Chondrocyte (in vitro differentiated cells): ENCODE results near the gene QPCT. TPM values are rescaled to one million over a fixed set of nuclear protein-coding genes. Genes with fewer than 3 reads are reported as not detected.

Source experiments
- DNase-seq: peaks from one replicate; pipeline ENCODE4 v3.0.0; 2021; ENCODE audit warnings: mixed read lengths, low spot score
- H3K27ac Mint-ChIP-seq: one replicate; pipeline ENCODE4 v1.8.0; 2021; ENCODE audit warnings: mild to moderate bottlenecking, moderate library complexity, mixed read lengths; ENCODE audit not compliant: unreplicated experiment
- H3K27me3 Mint-ChIP-seq: 2 replicates; pipeline ENCODE4 v1.8.0; 2021; ENCODE audit warnings: low read depth, mixed read lengths
- H3K36me3 Mint-ChIP-seq: 2 replicates; pipeline ENCODE4 v1.8.0; 2021; ENCODE audit warnings: low read depth, mixed read lengths
- H3K4me1 Mint-ChIP-seq: 2 replicates; pipeline ENCODE4 v1.8.0; 2021; ENCODE audit warnings: low read depth, mild to moderate bottlenecking, mixed read lengths
- H3K4me3 Mint-ChIP-seq: one replicate; pipeline ENCODE4 v1.8.0; 2021; ENCODE audit warnings: mild to moderate bottlenecking, moderate library complexity, mixed read lengths; ENCODE audit not compliant: unreplicated experiment
- H3K9me3 Mint-ChIP-seq: 2 replicates; pipeline ENCODE4 v1.8.0; 2021; ENCODE audit warnings: low read depth, mixed read lengths
- CTCF ChIP-seq: fragments of 200-600 bp; sonication (generic); IDR thresholded peaks from 2 replicates; pipeline ENCODE4 v1.5.0; 2021; ENCODE audit warnings: antibody characterized with exemption, mild to moderate bottlenecking, moderate library complexity
- total RNA-seq: library from RNA; stranded (reverse); gene quantifications from 3 replicates; pipeline ENCODE4 v1.2.1, GENCODE V29; 2021

QPCT gene
- total RNA-seq, 1 donor from 2014 or later = 0.67 TPM

DNA sequence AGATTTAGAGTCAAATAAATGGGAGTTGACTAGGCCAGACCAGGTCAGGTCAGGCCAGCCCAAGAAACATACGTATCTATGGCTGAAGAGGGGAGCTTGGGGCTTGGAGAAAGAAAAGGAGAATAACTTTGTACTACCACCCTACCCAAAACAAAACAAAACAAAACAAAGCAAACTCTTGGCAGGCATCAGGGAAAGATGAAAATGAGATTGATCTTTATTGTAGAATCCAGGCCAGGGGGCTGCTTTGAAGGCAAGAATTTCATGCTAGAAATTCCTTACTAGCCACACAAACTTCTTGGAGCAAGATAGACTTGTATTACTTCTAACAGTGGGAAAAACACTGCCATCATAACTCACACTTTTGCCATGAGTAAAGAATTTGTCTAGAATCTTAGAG is 26.2 kb downstream of the QPCT start:
- H3K4me3 Mint-ChIP-seq = no peak overlapping the region
- H3K27me3 Mint-ChIP-seq = no peaks in the 10 kb centered on the region
- H3K27ac Mint-ChIP-seq = no peak overlapping the region
- peaks cover 9% of the 10 kb centered on the region for H3K4me1 Mint-ChIP-seq
- DNase-seq = no peak
- TF ChIP-seq CTCF = no peak
- no peaks in the 10 kb centered on the region for H3K9me3 Mint-ChIP-seq
- H3K36me3 Mint-ChIP-seq = no peaks in the 10 kb centered on the region

DNA sequence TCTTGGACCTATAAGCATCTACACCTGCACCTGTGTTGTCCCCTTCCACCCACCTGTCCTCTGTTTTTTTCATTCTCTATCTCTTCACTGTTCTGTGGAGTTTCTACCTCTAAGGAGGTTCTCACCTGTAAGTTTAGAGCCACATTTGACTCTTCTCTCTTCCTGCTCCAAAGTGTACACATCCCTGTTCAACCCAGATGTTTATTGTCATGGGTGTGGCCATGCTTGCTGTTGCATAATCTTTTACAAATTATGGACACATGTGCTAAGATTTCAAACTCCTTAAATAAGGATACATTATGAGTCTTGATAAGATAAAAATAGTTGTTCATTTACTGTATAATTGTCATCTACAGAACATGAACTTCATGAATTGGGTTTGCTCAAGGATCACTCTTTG is 27.6 kb downstream of the QPCT start:
- no peak overlapping the region for H3K27ac Mint-ChIP-seq
- TF ChIP-seq CTCF = no peak
- H3K4me3 Mint-ChIP-seq = no peak overlapping the region
- no peaks in the 10 kb centered on the region for H3K27me3 Mint-ChIP-seq
- no peaks in the 10 kb centered on the region for H3K36me3 Mint-ChIP-seq
- H3K9me3 Mint-ChIP-seq = no peaks in the 10 kb centered on the region
- DNase-seq = no peak
- peaks cover 16% of the 10 kb centered on the region for H3K4me1 Mint-ChIP-seq

GRCh38 chr2:37375741-37376288 is 31.4 kb downstream of the QPCT start:
- Mint-ChIP-seq H3K27me3 (no peaks in the 10 kb centered on the region), H3K4me1 (peaks cover 25% of the 10 kb centered on the region), H3K36me3 (no peaks in the 10 kb centered on the region), H3K27ac (no peak overlapping the region), H3K4me3 (no peak overlapping the region), H3K9me3 (no peaks in the 10 kb centered on the region)
- no peak for DNase-seq
- no peak for TF ChIP-seq CTCF

DNA sequence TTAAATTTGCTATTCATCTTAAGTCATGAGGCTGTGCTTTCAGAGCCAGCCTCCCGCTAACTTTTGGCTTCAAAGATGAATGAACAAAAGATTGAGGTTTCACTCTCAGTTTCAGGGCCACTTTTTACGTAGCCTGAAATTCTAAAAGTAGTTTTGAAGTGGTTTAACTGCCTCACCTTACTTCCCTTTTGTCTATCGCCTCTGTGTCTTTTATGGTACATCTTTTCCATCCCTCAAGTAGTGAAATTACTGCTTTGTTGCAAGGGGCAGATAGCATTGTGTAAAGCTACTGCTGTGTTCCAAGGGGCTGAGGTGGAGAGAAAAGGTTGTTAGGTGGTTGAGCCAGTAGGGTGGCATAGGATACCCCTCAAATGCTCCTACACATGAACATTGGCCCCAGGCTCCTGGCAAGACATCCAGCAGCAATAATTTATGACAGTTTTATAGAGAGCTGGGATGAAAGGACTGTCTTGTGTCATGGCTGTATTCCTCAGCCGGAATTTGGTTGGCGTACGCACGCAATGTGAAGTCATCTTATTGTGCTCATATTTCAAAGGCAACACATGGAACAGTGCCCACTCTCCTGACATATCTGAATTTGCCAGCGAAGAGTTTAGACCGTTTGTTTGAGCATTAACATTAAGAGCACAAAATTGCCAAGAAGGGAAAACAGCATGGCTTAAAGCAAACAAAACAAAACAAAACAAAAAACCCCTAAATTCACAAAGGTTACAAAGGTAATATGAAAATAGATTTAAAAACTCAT is 32.2 kb downstream of the QPCT start:
- Mint-ChIP-seq H3K4me1 (peaks cover 25% of the 10 kb centered on the region), H3K36me3 (no peaks in the 10 kb centered on the region), H3K4me3 (no peak overlapping the region), H3K27me3 (no peaks in the 10 kb centered on the region), H3K27ac (no peak overlapping the region), H3K9me3 (no peaks in the 10 kb centered on the region)
- TF ChIP-seq CTCF = no peak
- no peak for DNase-seq

DNA sequence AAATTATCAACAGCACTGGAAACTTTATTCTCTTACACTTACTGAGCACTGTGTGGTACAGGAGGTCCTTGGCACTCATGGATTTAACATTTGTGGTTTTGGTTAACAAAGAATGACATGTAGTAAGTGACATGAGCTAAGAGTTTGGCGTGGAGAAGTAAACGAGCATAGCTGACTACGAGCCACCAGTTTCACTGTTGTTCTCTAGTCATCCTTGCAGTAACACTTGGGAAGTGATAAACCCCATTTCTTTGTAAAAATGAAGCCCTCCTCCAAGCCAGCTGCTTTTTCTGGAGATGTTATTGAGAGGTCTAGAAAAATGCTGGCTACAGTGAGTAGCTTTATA is 32.7 kb downstream of the QPCT start:
- Mint-ChIP-seq H3K4me3 (no peak overlapping the region), H3K4me1 (peaks cover 25% of the 10 kb centered on the region), H3K36me3 (no peaks in the 10 kb centered on the region), H3K27ac (no peak overlapping the region), H3K9me3 (no peaks in the 10 kb centered on the region), H3K27me3 (no peaks in the 10 kb centered on the region)
- no peak for DNase-seq
- TF ChIP-seq CTCF = no peak
